ENCODE results near the gene APMAP.

APMAP gene, protein sequence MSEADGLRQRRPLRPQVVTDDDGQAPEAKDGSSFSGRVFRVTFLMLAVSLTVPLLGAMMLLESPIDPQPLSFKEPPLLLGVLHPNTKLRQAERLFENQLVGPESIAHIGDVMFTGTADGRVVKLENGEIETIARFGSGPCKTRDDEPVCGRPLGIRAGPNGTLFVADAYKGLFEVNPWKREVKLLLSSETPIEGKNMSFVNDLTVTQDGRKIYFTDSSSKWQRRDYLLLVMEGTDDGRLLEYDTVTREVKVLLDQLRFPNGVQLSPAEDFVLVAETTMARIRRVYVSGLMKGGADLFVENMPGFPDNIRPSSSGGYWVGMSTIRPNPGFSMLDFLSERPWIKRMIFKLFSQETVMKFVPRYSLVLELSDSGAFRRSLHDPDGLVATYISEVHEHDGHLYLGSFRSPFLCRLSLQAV

DNA sequence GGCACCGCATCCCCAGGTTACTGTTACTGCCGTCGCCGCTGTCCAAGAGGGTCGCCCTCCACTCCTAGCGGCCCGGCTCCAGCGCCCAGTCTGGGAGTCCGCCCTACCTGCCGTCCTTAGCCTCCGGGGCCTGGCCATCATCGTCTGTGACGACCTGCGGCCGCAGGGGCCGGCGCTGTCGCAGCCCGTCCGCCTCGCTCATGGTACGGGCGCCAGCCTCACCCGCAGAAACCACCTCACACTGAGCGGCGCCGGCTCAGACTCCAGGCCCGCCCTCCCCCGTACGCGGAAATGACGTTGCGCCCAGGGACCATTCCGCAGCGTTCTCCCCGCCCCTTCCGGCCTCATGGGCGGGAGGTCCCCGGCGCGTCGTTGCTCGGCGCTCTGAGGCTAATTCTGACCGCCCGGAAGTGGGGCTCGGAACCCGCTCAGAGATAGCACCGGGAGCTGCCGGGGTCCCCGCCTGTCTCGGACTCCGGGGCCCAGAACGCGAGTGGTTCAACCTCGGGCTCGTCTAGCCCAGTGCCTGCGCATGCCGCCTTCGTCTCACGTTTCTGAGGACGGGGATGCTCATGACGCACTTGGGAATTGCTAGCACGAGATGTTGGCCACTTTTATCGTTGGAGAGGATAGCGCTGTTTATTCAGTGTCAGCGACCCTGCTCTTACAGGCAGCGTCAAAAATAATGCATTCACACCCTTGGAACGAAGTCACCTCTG, at the start of gene APMAP:
Gene APMAP, minus strand, starts transcription at position 265 of the 719 bp plus-strand sequence. Its CDS starts 63 bp downstream, at position 202.
- peak; percentile 92 for DNase-seq (ENCODE audit: low read depth)

DNA sequence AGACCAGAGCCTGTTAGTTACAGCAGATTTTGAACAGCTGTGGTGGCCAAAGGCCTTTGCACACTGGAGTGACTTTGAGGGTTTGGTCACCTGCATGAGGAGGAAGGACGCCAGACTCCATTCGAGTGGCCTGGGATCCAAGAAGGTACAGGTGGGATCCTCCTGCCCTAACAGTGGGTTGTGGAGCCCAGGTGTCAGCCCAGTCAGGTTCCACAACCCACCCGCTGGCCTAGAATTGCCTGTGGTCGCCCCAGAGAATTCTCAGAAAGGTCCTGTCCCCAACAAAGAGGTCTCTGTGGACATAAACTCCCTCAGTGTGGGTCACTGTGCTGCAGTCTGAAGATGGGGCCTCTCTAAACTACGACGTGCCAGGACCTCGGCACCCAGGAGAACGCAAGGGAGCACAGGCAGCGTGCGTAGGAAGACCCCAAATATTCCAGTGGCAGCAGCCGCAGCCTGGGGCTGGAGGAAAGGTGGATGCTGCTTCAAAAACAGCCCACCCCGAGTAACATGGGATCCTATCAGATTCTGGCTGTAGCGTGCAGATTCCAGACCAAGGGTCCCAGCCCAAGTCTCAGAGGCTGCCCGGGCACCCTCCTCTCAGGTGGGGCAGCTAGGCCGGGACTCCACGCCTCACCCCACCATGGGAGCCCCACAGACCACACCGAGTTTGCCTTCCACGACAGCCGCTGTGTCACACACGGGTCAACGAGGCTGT, 49.4 kb upstream of the APMAP start:
- DNase-seq (ENCODE audit: low read depth) = no peak

DNA sequence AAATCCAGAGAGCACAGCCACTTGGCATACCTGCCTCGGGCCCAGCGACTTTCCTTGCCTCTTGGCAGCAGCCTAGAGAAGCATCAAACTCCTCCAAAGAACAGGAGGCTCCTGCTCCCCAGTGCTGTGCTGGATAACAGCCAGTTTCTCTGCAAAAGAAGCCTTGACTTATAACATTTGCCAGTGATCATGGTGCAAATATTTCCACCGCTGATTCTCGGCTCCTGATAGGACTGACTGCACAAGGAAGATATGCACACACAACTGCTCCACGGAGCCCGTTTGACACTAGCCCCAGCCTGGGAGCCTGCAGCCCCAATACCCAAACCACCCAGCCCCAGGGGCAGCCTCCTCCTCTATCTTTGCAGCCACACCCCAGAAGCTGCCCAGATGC, 47.9 kb upstream of the APMAP start:
- no peak for DNase-seq (ENCODE audit: low read depth)

DNA sequence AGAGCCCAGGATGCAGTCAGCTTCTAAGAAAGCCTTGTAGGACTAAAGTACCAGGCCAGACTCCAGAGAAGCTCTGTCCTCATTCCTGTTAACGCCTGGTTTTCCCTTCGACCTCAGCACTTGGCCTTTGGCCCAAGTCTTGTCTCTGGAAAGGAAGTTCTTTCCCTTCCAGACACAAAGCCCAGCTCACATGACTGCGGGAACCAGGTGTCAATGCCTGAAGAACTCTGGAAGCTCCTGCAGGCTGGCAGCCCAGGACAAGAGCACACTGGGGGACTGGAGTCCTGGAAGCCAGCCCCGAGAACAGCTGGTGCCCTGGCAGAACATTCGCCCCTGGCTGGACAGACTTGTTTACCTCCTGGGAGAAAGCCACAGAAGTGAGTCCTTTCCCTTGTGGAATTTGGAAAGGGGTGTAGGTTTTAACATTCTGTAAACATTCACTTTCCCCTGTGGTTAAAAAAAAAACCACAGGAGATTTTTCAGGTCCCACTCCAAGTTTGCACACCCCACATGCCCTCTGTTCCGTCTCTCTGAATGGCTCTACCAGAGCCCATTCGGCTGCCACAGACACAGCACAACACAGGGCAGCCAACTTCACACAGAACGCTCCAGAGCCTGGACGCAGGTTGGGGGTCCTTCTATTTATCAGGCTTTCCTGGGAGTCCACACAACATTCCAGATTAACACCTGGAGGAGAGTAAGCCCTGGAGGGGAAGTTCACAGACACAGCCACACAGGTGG, 47.3 kb upstream of the APMAP start:
- no peak for DNase-seq (ENCODE audit: low read depth)

DNA sequence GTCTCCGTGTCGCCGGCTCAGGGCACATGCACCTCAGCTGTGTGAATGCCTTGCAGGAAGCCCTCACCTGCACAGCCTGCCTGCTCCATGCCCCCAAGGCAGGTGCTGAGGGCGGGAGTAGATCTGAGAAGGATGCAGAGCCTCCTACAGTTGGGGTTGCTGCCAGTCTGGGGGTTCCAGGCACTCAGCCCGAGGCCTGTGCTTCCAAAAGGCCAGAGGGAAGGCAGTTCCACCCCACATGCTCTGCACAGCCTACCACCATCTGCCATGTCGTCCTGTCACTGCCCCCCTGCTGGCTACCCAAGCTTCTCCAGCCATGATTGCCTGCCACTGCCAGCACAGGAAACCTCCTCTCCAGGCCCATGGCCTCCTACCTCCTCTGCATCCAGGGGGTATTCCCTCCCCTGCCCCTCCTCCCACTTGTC, 46.1 kb upstream of the APMAP start:
- DNase-seq (ENCODE audit: low read depth) = no peak

DNA sequence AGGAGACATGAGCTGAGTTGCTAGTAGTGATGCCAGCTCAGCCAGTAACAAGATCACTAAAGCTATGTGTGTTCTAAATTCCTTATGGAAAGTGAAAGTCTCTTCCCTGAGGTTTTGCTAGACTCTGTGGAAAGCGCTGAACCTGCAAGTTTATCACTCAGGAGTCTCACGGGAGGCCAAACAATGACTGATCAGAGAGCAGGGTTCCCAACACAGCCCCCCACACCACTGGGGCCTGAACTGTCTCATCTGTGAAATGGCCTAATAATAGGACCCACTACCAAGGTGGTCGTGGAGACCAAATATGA, 45.5 kb upstream of the APMAP start:
- no peak for DNase-seq (ENCODE audit: low read depth)

DNA sequence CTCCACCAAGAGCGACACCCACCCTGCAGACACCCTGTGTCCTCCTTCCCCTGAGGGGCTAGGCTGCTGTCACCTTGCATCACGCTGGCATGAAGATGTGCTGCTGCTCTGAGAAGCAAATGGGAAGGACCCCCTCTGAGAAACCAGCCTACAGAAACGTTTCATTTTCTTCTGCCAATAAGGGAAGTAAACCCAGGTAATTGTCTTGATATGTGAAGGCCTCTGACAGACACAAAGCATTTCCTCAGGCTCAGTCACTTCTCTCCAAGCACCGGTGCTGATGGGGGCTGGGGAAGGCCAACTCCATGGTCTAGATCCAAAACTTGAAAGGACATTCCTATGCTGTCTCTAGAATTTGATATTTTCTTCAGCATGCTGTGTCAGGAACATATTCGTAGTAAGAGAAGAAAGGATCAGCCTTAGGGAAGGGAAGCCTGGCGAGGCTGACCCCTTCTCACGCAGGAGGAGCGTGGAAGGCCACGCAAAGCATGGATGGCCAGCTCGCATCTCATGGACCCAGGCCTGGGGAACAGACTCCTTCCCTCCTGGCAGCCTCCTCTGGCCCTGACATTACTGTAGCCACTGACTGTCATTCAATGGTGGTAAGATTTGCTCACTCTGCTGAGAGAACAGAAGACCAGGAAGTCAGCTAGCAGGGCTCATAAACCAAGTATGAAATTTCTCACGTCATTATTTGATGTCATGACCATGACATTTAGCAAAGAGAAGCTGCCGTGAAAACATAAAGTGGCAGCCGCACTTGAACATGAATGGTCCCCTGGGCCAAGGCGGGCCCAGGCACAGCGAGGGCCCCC, 44.9 kb upstream of the APMAP start:
- DNase-seq (ENCODE audit: low read depth) = no peak

DNA sequence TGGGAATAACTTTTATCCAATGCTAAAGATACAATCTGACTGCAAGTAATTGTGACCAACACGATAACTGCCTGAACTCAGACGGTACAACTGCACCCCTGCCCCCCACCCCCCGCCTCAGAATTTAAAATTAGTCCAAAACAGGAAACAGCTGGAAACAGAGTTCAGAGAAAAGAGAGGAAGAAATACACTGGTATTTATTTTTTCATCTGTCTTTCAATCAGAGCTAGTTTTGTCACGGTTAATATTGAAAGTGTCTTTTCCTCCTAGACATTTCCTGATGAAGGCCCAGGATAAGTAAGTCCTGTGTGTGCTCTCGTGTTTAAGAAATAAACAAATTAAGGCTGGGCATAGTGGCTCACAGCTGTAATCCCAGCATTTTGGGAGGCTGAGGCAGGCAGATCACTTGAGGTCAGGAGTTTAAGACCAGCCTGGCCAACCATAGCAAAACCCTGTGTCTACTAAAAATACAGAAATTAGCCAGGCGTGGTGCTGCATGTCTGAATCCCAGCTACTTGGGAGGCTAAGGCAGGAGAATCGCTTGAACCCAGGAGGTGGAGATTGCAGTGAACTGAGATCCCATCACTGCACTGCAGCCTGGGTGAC, 43.9 kb upstream of the APMAP start:
- DNase-seq (ENCODE audit: low read depth) = no peak

DNA sequence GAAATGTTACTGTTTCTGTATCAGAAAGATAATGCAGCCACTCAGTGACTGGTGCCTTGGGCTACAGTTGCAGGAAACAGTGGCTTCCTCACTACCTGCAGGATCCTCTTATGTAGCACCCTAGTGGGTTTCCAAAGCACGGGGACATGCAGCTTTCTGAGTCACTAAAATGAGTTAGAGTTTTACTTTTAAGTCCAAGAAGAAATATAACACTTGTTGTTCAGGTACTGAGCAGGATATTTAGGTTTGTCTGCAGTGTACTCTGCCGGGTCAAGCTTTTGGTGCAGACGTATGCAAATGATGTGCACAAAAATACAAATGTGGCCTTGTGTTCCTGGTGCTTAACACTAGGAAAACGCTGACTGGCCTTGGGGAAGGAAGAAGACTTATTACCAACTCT, 43.4 kb upstream of the APMAP start:
- DNase-seq (ENCODE audit: low read depth) = no peak

DNA sequence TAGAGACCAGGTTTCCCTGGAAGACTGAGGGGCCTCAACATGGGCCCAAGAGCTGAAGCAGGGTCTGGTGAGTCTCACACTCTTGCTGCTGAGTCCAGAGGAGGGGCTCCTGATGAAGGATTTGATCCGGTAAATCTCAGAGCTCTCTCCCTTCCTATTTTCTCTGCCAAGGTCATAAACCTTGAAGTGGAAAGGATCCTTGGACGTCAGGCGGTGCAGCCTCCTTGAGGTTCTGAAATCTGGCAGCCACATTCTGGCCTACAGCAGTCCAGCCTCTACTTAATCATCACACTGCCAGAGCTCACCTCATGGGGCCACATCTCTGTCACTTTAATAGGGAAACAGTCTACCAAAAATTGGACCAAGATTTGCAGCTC, 41.4 kb upstream of the APMAP start:
- no peak for DNase-seq (ENCODE audit: low read depth)

DNA sequence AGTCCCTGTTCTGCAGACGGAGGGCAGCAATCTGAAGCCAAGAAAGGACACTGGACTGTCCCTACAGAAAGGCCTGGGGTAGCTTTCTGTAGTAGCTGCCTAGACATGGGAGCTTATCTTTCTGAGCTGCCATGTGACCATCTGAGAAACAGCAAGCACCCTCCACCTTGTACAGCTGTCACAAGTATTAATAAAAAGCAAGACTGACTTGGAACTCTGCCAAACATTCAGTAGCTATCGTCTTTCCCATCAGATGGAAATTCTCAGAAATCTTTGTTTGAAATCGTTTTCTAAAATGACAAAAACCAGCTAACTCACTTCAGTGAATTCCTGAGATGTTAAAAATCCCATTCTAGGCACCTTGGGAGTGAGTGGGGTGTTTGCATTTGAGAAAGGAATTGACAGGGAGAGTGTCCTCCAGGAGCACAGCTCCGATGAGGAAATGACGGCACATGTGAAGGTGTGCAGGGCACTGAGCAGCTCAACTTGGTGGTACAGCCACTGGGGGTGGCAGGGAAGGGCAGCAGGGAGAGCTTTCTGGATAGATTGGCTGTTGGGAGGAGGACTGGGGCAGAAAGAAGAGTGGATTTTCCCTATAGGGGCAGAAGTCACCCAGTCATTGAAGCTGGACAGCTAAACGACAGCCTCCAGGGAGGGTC, 40.8 kb upstream of the APMAP start:
- DNase-seq (ENCODE audit: low read depth) = no peak

DNA sequence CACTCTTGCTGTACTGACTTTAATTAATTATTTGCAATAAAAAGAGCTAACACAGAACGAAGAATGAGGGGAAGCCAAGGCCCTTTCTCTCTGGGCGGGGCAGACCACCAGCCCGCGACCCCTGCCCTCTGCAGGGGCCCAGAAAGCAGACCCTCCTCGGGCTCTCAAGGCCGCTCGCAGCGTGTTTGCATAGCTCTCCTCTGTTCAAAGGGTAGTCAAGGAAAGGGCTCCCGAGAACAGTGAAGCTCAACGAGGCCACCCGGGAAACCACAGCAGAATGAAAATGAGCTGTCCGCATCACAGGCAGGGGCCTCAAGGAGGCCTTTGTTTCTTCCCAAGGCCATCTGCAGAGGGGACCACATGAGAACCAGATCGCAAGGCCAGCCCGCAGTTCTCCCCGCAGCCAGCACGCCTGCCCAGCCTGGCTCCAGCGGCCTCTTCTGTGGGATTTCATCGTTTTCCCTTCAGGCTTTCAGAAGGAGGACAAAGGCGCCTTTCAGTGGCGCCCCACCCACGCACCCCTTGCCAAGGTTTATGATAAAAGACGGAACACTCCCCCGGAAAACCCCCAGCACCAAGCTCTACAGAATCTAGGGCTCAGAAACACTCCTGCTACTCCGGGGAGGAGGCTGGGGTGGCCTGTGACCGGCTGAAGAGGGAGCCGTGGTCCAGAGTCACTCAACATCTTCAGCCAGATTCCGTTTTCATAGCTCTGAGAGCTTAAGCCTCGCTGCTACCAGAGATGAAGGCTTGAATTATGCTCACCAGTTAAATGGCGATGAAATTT, 40.1 kb upstream of the APMAP start:
- DNase-seq (ENCODE audit: low read depth) = no peak

DNA sequence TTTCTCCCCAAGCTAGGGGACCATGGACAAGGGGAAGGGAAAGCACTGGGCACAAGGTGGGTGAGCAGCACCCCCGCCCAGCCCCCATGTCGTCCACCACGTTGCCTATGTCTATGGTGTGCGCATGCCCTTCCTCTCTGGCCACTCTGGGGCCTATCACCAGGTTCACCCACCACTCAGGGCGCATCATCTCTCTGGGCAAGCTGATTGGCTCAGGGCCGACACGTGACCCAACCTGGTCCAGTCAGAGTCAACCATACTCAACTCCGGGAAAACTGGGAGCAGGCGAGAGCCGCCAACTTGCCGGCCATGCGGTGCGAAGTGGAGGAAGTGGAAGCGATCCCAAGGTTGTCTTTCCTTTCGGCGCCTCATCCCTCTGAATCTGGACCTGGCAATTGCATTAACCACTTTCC, 39.5 kb upstream of the APMAP start:
- no peak for DNase-seq (ENCODE audit: low read depth)

DNA sequence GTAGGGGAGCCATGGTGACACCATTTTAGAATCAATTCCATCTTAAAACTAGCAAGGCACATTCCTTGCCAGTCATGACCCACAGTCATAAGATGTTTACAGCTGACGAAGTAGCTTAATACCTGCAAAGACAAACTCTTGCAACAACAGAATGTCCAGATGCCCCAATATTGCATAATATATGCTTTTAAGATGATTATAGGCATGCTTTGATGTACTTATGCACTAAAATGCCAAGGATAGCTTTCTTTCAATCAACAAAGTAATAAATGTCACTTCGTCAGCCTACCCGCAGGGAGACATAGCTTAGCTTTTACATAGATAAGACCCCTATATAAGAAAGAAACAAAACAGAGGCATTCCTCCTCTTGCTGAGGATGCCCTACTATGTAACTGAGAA, 38.7 kb upstream of the APMAP start:
- DNase-seq (ENCODE audit: low read depth) = no peak

DNA sequence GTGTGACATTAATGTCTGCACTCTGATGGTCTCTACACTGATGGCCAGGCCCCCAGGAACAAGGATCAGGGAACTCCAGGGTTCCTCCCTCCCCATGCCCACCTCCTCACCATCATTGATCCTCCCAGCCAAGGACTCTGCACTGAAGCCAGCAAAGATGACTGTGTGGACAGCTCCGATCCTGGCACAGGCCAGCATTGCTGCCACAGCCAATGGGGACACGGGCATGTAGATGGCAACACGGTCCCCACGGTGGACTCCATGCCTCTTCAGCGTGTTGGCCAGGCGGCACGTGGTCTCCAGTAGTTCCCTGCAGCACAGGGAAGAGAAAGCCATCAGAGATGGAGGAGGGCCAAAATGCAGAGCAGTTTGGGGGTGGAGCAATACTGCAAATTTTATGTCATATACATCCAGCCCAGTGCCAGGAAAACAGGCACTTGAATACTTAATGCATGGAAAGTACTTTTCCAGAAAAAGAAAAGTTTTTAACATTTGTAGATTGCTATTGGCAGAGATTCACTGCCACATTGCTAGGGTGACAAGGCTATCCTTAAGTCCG, 38.2 kb upstream of the APMAP start:
- no peak for DNase-seq (ENCODE audit: low read depth)

DNA sequence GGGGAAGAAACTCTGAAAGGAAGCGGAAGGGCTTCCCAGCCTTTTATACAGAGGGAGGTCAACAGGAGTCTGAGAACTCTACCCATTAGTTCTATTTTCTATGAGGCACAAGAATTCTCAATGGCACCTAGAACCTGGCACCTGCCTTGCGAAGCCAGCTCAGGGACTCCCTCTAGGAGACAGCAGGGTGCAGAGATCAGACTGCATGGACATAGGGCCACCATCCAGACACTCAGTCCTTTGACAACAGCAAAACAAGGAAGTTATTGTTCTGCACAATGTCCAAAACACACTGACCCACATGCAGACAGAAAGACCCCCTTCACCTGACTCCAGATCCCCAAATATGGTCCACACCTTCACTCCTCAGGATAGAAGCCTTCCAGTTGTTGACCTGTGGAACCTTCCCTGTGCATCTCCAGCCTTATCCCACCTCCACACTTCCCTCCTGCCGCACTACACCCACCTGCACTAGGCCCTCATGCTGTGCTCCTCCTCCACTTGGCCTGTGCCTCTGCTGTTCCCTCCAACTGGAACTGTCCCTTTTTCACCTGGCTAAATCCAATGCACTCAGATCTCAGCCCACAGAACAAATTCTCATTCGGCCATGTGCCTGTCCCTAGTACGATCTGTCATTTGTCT, 37.6 kb upstream of the APMAP start:
- no peak for DNase-seq (ENCODE audit: low read depth)

DNA sequence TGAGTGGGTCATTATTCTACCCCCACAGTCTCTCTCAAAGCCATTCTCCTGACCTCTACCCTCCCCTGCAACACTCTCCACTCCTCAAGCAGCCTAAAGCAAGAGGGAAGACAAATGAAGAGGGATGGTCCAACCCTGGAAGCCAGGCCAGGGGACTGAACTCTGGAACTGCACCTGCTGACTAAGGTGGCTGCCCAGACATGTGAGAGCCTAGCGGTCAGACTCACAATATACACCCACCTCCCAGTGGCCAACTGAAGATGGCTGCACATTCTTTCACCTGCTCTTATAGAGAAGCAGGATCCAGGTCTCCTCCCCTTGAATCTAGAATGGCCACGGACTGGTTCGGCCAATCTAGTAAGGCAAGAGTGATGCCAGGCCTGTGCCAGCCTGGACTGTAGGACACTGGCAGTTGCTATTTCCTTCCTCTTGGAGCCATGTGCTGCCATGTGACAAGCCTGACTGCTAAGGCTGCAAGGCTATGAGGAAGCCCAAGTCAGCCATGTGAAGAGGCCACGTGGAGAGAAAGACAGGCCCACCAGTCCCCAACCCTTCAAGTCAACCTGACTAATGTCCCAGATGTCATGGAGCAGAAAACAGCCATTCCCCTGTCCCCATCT, 33.5 kb upstream of the APMAP start:
- no peak for DNase-seq (ENCODE audit: low read depth)

DNA sequence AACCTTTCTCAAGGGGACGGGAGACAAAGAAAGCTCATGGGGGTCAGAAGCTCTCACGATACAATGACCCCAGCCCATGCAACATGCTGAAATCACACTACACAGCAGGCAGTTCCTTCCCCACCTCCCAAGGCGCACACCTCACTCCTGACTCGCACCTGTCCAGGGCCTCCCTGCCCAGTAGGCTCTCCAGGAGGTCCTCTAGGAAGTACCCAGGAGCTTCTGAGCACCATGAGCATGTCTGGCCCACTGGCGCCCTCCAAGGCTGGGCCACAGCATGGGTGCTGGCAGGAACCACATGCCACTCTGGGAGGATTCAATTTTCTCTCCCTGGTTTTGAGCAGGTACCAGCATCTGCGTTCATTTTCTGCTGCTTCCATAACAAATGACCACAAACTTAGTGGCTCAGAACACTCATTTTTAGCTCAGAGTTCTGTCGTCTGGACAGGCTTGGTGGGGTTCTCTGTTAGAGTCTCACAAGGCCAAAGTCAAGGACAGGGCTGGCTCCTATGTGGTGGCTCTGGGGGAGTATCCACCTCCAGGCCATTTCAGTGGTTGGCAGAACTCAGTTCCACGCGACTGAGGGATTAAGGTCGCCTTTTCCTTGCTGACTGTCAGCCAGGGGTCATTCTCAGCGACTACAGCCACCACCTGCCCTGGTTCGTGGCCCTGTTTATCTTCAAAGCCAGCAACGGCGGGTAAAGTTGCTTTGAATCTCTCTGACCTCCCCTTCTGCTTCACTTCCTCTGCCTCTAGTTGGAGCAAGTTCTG, 32.7 kb upstream of the APMAP start:
- DNase-seq (ENCODE audit: low read depth) = no peak

All from T-helper 22 cell (primary cell).